Right atrium auricular region (tissue), 2 donors: ENCODE results near the gene MLXIP. TPM values are rescaled to one million over a fixed set of nuclear protein-coding genes. Genes with fewer than 3 reads are reported as not detected.

Source experiments
- DNase-seq: peaks from one replicate; pipeline ENCODE4 v3.0.0-alpha.2; 2019; ENCODE audit warnings: low spot score
- H3K27ac ChIP-seq, 2 donors: fragments of 200-600 bp; sonication (generic); 1 replicate in 1 of 2; 2 replicates in 1 of 2; pipeline ENCODE4 v1.5.1; 2016 to 2019
- H3K27me3 ChIP-seq, 2 donors: fragments of 200-600 bp; sonication (generic); one replicate each; pipeline versions ENCODE4 v1.5.1 to v1.6.0; 2017 to 2019
- H3K36me3 ChIP-seq: fragments of 200-600 bp; sonication (generic); one replicate; pipeline ENCODE4 v1.5.1; 2016
- H3K4me1 ChIP-seq, 2 donors: fragments of 200-600 bp; sonication (generic); one replicate each; pipeline versions ENCODE4 v1.5.1 to v1.6.0; 2017 to 2019
- H3K4me3 ChIP-seq, 2 donors: fragments of 200-600 bp; sonication (generic); 1 replicate in 1 of 2; 2 replicates in 1 of 2; pipeline ENCODE4 v1.5.1; 2017 to 2019; ENCODE audit warnings: mild to moderate bottlenecking in 1 of 2, moderate library complexity in 1 of 2
- H3K9me3 ChIP-seq, 2 donors: fragments of 200-600 bp; sonication (generic); one replicate each; pipeline ENCODE4 v1.5.1; 2019
- total RNA-seq, 2 donors: library from RNA; depleted of rRNA; stranded (reverse); fragments of >200 nt; gene quantifications; one replicate each; pipeline ENCODE4 v1.1.0, GENCODE V29; 2016
- TF ChIP-seq, protein P1 (sequence below), 2 donors: fragments of 200-600 bp; sonication (generic); IDR thresholded peaks; one replicate each; pipeline ENCODE4 v1.5.1; 2019; ENCODE audit warnings: antibody characterized with exemption in 2 of 2

The MLXIP gene
- total RNA-seq, 2 donors from 2014 or later = 14.2 to 24.1 TPM

GRCh38 chr12:122141911-122142725 lies 63.6 kb downstream of the MLXIP start:
- H3K9me3 ChIP-seq = no peaks in the 10 kb centered on the region
- TF ChIP-seq, protein P1, sequence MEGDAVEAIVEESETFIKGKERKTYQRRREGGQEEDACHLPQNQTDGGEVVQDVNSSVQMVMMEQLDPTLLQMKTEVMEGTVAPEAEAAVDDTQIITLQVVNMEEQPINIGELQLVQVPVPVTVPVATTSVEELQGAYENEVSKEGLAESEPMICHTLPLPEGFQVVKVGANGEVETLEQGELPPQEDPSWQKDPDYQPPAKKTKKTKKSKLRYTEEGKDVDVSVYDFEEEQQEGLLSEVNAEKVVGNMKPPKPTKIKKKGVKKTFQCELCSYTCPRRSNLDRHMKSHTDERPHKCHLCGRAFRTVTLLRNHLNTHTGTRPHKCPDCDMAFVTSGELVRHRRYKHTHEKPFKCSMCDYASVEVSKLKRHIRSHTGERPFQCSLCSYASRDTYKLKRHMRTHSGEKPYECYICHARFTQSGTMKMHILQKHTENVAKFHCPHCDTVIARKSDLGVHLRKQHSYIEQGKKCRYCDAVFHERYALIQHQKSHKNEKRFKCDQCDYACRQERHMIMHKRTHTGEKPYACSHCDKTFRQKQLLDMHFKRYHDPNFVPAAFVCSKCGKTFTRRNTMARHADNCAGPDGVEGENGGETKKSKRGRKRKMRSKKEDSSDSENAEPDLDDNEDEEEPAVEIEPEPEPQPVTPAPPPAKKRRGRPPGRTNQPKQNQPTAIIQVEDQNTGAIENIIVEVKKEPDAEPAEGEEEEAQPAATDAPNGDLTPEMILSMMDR (IDR thresholded peaks at IDR 0.05) = no peak
- no peak for DNase-seq

DNA sequence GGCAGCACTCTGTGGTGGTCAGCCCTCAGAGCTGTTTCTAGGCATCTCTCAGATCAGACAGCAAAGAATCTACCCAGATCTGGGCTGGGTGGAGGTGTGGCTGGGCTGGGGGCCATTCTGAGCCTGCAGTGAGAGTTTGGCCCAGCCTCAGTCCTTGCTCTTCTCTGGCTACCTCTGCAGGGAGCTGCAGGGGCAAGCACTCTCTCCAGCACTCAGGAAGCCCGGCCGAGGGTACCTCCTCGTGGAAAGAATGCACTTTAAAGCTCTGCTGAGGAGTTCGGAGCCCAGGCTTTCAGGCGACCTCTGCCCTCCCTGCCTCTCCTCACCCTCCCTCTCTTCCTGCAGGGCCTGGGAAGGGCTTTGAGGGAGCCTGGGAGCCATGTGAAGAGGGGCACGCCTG lies 64.3 kb downstream of the MLXIP start:
- H3K27ac ChIP-seq = no peak overlapping the region
- TF ChIP-seq, protein P1 (IDR thresholded peaks at IDR 0.05) = no peak
- peaks cover 52% of the 10 kb centered on the region for H3K36me3 ChIP-seq

More at GRCh38 chr12:122141911-122142725, 63.6 kb downstream of the MLXIP start:
- no peak overlapping the region for H3K4me3 ChIP-seq
- no peaks in the 10 kb centered on the region for H3K4me1 ChIP-seq
- no peaks in the 10 kb centered on the region for H3K27me3 ChIP-seq
- no peak overlapping the region for H3K27ac ChIP-seq
- peaks cover 53% of the 10 kb centered on the region for H3K36me3 ChIP-seq

DNA sequence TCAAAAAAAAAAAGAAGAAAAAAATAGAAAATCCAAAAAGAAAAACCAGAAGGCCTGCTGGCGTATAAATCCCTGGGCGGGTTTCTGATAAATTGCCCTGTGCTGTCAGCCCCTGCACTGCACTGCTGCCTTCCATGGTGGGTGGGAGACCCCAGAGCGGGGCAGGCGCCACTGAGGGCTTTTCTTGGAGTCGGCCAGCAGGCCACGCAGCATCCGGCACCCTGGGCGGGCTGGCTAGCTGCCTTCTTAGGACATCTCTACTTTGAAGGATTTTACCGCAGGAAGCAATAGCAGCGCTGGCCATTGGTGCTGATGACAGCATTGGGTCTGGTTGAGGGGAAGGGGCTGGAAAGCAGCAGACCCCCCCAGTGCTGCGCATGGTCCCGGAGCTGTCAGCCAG lies 66.3 kb downstream of the MLXIP start:
- TF ChIP-seq, protein P1 (IDR thresholded peaks at IDR 0.05) = no peak
- no peaks in the 10 kb centered on the region for H3K27me3 ChIP-seq
- no peaks in the 10 kb centered on the region for H3K4me1 ChIP-seq
- no peak for DNase-seq
- peaks cover 37% of the 10 kb centered on the region for H3K36me3 ChIP-seq
- no peaks in the 10 kb centered on the region for H3K9me3 ChIP-seq
- no peak overlapping the region for H3K27ac ChIP-seq
- no peak overlapping the region for H3K4me3 ChIP-seq

More for the DNA sequence above, 64.3 kb downstream of the MLXIP start:
- no peak for DNase-seq
- Histone ChIP-seq H3K4me1 (no peaks in the 10 kb centered on the region), H3K9me3 (no peaks in the 10 kb centered on the region), H3K27me3 (no peaks in the 10 kb centered on the region), H3K4me3 (no peak overlapping the region)

GRCh38 chr12:122145505-122146330 lies 67.2 kb downstream of the MLXIP start:
- Histone ChIP-seq H3K4me1 (no peaks in the 10 kb centered on the region), H3K36me3 (peaks cover 32% of the 10 kb centered on the region), H3K9me3 (no peaks in the 10 kb centered on the region), H3K27ac (no peak overlapping the region), H3K4me3 (no peak overlapping the region), H3K27me3 (no peaks in the 10 kb centered on the region)
- TF ChIP-seq, protein P1 (IDR thresholded peaks at IDR 0.05) = no peak
- no peak for DNase-seq

DNA sequence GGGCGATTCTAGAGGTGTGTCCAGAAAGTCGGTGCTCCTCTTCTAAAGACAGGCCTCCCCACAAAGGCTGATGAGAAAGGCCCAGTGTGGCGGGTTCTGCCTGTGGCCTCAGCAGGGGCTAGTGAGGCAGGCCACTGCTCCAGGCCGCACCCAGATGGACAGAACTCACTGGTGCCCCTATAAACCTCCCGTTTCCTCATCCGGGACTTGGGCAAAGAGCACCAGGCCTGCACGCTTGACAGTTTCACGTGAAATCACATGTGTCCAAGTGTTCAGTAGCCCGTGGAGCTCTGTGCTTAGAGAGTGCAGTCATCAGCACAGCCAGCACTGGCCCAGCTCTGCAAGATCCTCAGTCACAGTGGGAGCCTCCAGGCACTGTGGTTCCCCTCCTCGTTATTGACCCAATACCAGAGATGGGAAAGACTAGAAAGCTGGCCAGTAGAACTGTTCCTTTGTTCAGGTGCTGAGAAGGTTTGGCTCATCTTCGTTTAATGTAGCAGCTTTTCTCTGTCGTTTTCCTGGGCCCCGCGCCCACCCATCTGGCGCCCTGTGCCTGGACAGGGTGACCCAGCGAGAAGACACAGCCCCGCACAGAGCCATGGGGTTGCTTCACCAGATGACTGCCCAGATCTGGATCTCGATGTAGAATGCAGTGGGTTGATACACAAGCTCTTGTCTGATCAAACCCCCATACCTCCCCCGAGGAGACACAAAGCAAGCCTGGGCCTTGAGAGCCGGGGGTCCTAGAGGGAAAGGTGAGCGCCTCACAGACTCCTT lies 69.1 kb downstream of the MLXIP start:
- Histone ChIP-seq H3K9me3 (no peaks in the 10 kb centered on the region), H3K4me3 (no peak overlapping the region), H3K27me3 (no peaks in the 10 kb centered on the region), H3K4me1 (no peaks in the 10 kb centered on the region), H3K36me3 (peaks cover 12% of the 10 kb centered on the region), H3K27ac (no peak overlapping the region)
- no peak for DNase-seq
- TF ChIP-seq, protein P1 (IDR thresholded peaks at IDR 0.05) = no peak
